Effector CD4-positive, alpha-beta T cell (primary cell): ENCODE results near the gene SYT2.

Experiments used
- DNase-seq: peaks from one replicate; pipeline ENCODE4 v3.0.0-alpha.2; 2020

The SYT2 gene

GRCh38 chr1:202671399-202671798 is 38.9 kb downstream of the SYT2 start:
- no peak for DNase-seq

- DNase-seq, result no peak
Measured at GRCh38 chr1:202665417-202665816, 44.8 kb downstream of the SYT2 start.

- no peak for DNase-seq
Measured at GRCh38 chr1:202664083-202664482, 46.2 kb downstream of the SYT2 start.

GRCh38 chr1:202663131-202663530 is 47.1 kb downstream of the SYT2 start:
- DNase-seq, result no peak

GRCh38 chr1:202662081-202662480 is 48.2 kb downstream of the SYT2 start:
- no peak for DNase-seq

GRCh38 chr1:202661136-202661845 is 49.0 kb downstream of the SYT2 start:
- no peak for DNase-seq

- no peak for DNase-seq
Measured at GRCh38 chr1:202659974-202660373, 50.3 kb downstream of the SYT2 start.

GRCh38 chr1:202659541-202659940 is 50.7 kb downstream of the SYT2 start:
- DNase-seq, result no peak

GRCh38 chr1:202658769-202659168 is 51.5 kb downstream of the SYT2 start:
- DNase-seq, result no peak

GRCh38 chr1:202658251-202658759 is 51.9 kb downstream of the SYT2 start:
- DNase-seq, result no peak

GRCh38 chr1:202656951-202657646 is 53.2 kb downstream of the SYT2 start:
- DNase-seq, result no peak

- no peak for DNase-seq
Measured at GRCh38 chr1:202656057-202656456, 54.2 kb downstream of the SYT2 start.

GRCh38 chr1:202654079-202654478 is 56.2 kb downstream of the SYT2 start:
- DNase-seq, result no peak

- DNase-seq, result no peak
Measured at GRCh38 chr1:202649553-202650392, 60.5 kb downstream of the SYT2 start.

GRCh38 chr1:202648605-202649226 is 61.5 kb downstream of the SYT2 start:
- DNase-seq, result no peak

GRCh38 chr1:202645097-202645476 is 65.2 kb downstream of the SYT2 start:
- DNase-seq, result no peak

- DNase-seq, result no peak
Measured at GRCh38 chr1:202644219-202645096, 65.8 kb downstream of the SYT2 start.

GRCh38 chr1:202643397-202644218 is 66.6 kb downstream of the SYT2 start:
- DNase-seq, result no peak

GRCh38 chr1:202642619-202643291 is 67.5 kb downstream of the SYT2 start:
- DNase-seq, result no peak

GRCh38 chr1:202642212-202642611 is 68.0 kb downstream of the SYT2 start:
- DNase-seq, result no peak
